Urothelium cell line (cell line): ENCODE data around the gene ANXA11.
"Not testable (repeated sequence)": the region's sequence is repeated elsewhere in the genome, so short reads cannot be mapped to it uniquely, and the experiment has no call there.

Experiments used
- DNase-seq: peaks from one replicate; pipeline ENCODE4 v3.0.0; 2011; ENCODE audit warnings: low spot score, mixed read lengths
- FAIRE-seq: peaks from 2 replicates; lab custom pipeline; 2011; peaks lifted over from hg19 to GRCh38; lab: Jason Lieb, UNC

The ANXA11 gene

DNA sequence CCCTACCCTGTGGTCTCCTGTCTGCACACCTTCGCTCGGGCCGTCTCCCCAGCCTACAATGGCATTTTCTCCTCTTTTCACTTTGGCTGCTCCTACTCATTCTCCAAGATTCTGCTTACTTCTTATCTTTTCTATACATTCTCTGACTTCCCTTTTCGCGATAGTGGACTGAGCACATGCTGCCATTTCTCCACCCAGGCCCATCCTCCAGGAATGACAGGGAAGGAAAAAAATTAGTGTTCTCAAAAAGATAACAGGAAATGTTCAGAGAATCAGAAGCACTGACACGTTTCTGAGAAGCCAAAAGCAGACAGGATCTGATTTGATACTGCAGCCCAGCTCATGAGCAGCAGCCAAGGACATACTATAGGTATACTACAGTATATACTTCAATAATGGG is 6.4 kb upstream of the ANXA11 start:
- FAIRE-seq (no peak), DNase-seq (no peak)

DNA sequence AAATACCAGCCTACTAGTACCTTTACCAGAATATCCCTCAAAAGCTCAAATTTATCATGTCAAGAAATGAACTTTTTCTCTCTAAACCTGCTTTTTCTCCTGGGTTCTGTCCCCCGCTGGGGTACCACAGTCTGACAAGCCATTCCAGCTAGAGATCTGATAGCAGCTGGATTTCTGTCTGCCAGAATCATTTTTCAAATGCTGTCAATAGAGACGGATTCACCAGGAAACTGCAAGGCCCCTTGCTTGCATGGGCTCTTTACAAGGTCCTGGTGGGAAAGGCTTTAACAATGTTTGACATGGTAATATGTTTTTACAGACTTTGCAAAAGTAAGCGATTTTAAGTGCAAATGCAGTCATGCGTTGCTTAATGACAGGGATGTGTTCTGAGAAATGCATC is 4.9 kb upstream of the ANXA11 start:
- no peak for FAIRE-seq
- no peak for DNase-seq

DNA sequence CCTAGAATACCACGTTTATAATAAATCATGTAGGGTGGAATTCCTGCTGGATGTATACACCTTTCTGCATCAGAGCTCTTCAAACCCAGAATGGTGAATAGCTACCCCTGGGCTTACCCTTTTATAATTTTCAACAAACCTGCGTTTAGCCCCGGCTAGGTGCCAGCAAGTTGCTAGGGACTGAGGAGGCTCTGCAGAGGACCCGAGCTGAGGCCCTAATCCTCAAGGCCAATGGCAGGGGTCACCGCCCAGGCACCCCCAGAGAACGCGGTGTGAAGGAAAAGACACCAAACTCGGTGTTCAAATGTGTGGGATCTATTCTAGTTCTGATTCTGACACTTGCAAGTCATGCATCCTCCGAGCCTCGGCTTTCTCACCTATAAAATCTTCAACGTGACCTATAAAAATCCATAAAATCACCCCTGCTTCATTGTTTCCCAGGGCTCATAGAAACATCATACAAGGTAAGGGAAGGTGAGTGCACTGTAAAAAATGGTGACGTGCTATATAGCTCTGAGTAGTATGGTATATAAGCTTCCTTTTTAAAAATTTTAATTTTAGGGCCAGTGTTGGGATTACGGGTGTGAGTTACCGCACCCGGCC is 2.5 kb upstream of the ANXA11 start:
- no peak for DNase-seq
- no peak for FAIRE-seq

DNA sequence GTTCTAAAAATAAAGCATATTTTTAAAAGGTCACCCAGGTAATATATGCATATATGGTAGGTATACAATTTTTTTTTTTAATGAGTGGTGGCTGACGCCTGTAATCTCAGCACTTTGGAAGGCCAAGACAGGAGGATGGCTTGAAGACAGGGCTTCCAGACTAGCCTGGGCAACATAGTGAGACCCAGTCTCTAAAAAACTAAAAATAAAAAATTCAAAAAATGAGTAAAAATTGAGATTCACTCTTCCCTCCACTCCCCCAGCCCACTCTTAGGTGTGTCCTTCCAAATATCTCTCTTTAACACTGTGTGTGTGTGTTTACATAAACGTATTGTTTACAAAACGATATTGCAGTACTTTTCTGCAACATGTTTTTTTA is 929 bp upstream of the ANXA11 start:
- no peak for DNase-seq
- FAIRE-seq: no peak

DNA sequence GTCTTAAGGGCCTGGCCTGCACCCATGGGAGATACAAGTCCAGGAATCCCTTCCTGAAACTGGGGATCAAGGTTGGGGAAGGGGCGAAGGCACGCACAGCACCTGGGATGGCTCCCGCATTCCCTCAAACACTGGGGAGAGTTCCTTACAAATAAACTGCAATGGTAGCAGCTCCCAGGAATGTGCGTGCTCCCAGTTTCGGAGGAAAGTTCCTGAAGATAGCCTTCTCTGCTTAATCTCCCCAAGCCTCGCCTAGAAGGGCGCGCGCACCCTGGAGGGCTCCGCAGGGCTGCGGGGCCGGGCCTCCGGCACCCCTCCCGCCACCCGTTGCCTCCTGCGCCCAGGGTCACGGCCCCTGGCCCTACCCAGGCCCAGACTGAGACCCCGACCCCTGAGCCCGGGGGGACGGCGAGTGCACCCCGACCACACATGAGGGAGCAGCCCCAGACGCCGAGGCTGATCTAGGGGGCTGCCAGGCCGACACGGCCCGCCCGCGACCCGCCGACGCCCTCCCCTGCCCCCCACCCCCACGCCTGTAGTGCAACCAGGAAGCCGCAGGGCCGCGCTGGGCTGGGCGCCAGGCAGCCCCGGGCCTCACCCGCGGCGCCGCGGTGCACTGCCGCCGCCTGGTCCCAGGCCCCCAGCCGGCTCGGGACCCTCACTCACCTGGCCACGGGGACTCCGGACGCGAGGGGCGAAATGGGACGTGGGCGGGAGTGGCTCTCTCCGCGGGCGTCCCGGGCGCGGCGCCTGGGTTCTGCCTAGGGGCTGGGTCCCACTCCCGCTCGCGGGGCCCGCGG is 460 bp downstream of the ANXA11 start:
- FAIRE-seq (no peak), DNase-seq (peak; percentile 52)

DNA sequence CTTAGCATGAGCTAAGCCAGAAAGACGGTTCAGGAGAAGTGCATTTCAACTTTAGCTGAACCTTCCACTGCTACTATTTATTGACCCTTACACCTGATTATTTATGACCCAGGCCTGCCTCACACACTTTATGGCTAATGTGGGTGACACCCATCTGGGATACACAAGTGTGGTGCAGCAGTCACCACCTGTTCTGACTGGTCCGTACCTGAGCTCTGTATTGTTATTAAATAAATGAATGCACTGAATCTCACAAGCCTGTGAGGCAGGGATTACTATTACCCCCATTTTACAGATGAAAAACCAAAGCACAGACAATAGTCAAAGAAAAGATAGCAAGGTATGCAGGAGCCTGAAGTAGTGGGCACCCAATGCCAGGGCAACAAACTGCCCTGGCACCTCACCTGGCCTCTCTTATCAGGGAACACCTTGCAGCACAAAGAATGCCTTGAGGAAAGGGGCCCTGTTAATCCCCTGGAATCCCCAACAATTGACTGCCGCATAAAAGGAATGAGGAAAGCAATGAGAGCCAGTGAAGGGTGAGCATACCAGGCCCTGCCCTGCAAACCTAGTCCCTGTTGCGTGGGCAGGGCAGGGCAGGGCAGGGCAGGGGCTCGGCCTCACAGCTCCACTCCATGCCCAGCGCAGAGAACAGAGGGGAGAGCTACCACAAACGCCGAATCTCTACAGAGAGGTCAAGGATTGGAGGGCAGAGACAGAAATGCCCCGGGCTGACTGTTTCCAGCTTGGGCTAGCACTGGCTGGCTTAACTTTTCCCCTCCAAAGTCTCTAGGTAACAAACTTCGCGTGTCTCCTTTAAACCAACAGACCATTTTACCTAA is 1.3 kb downstream of the ANXA11 start:
- peak; percentile 18 for DNase-seq
- no peak for FAIRE-seq

DNA sequence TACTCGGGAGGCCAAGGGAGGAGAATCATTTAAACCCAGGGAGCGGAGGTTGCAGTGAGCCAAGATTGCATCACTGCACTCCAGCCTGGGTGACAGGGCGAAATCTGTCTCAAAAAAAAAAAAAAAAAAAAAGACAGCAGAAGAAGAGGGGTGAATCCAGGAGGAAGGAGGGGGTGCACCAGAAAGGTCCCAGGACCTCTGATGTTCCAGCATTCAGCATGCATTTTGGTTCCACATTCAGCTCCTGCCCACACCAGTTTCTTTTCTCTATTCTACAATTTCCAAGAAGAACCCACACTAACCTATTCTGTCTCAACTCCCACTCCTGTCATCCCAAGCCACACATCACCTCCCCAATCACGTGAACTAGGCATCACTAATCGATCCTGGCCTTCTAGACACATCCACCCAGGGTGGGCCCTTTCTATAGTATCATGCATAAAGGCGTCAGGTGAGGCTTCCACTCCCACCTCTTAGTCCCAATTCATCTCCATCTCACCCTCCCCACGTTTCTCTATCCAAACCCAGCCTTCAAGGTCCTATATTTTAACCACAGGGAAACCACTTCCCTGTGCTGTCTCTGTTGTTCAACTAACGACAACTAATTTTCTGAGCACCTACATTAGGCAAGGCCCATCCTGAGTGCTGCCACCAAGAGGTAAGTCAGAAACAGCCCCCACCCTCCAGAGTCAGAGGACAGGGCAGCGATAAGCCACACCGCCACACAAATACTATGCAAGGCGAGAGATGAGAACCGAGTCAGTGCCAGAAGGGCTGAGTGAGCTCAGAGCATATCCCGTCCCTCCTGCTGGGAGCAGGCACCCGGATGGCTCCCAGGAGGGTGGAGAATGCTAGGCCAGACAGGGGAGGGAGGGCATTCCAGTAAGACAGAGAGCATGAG is 2.2 kb downstream of the ANXA11 start:
- FAIRE-seq (no peak), DNase-seq (peak; percentile 68)

DNA sequence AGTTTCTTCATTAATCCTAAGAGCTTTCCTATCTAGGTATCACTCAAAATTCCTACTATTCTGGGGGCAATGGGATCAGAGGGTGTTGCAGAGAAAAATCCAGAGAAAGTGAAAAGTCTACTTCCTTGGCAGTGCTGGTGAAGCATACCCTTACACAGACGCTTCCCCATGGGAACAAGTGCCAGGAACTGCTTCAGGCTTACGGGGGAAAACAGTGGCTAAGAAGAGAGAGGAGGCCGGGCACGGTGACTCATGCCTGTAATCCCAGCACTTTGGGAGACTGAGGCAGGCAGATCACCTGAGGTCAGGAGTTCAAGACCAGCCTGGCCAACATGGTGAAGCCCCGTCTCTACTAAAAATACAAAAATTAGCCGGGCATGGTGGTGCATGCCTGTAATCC is 2.8 kb downstream of the ANXA11 start:
- DNase-seq, FAIRE-seq: not testable (repeated sequence)

DNA sequence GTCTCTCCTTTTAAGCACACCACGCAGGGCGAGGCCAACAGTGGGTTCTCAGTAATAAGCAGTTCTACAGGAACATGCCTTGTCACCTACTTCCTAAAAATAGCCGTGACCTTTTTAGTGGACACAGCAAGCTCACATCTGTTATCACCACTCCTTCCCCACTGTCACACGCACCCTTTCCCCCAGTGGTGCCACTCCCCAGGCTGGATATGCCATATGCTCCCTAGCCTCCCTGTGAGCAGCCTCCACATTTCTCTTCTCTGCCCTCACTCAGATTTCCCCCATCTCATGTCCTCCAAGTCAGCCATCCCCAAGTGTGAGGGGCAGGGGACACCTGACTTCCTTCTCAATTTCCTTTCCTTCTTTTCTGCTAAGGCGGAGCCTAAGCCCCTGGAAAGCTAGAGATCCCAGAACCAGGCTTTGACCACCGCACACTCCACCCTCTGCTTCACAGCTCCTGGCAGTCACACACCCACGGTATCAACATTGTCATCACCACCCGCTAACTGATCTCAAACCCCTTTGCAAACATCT is 3.7 kb downstream of the ANXA11 start:
- DNase-seq: no peak
- no peak for FAIRE-seq

DNA sequence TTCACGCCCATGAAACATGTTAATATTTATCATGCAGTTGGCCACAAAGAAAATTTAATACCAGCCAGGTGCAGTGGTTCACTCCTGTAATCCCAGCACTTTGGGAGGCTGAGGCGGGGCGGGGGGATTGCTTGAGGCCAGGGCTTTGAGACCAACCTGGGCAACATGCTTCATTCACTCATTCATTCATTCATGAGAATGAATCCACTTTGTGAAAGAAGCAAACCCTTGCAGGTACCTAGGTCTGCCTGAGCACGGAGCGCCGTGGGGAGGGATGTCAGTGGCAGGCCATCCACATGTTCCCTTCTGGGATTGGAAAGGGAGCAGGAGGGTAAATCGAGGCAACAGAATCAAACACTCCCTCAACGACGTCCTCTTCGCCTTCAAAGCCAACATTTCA is 4.7 kb downstream of the ANXA11 start:
- FAIRE-seq (no peak), DNase-seq (no peak)

DNA sequence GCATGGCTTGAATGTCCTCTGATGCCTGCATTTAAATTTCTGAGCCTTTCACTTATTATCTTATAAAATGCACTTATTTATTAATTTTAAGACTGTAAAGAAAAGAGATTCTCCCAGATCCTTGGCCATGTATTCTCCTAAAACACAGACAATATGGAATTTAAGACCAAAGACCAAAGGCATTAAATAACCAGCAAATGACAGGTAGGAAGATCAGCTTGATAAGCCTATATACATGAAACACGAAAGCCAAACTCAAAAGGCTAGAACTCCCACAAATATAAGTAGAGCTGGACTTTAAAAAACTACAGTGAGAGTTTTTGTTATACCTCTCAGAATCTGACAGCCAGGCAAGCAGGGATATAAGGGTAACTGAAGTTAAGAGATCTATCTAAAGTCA is 5.1 kb downstream of the ANXA11 start:
- DNase-seq (no peak), FAIRE-seq (no peak)

DNA sequence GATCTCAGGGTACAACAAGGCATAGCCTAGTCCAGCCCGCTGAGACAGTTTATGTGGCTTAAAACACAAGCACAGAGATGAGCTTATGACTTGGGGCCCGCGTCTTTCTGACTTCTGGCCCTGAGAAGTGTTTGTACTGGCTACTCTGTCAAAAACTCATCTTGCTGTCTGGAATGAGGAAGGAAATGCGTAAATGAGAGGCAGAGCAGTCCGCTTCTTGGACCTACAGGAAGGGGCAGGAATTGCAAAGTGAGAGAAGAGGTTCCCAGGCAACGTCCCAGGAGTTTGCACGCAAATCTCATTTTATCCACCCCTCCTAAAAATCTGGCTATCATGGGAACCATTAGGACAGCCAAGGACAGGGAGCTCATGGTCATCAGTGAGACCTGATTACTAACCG is 5.5 kb downstream of the ANXA11 start:
- FAIRE-seq (no peak), DNase-seq (no peak)

DNA sequence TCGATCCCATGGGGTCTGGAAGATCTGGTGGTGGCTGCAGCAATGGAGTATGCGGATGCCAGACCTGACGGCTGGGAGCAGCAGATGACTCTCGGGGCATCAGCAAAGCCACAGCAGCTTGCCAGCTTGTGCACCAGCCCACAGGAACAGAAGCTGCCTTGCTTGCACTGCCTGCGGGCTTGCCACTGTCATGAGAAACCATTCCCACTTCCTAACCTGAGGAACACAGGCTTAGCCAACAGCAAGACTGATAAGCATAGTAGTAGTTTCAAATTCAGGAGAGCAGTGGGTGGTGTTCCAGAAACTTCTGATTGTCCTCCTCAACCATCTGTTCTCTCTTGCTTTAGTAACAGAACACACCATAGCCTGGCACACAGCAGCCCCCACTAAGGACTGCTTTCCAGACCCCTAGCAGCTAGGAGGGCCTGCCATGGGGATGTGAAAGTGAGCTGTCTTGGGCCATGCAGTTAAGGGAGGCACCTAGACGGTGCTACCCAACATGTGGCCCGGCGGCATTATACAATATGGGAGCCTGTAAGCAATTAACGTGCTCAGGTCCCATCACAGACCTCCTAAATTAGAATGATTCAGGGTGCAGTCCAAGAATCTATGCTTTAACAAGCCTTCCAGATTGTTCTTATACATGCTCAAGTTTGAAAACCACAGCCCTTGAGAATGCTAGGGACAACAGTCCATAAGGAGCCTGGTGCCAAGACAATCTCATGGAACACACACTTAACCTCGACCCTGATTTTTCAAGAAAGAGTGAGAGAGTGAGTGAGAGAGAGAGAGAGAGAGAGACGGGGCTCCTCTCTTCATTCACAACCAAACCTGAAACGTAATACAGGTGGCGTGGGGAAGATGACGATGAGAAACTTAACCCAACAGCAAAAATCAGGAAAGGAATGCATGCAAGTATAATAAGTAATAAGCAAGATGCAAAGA is 7.1 kb downstream of the ANXA11 start:
- FAIRE-seq (no peak), DNase-seq (no peak)

DNA sequence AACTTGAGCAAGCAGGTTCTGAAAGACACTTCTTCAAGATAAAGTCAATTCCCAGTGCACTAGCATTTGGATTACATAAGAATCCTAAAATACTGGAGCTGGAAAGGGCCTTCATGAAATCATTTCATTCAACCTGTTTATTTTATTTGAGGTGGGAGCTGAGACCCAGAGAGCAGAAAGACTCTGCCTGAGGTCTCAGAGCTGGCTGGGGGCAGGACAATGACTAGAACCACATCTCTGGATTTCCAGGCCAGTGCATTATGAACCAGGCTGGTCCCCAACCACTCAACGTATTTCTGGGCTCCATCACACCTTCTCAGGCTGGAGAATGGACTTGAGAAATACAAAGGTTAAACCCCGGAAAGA is 8.4 kb downstream of the ANXA11 start:
- no peak for FAIRE-seq
- no peak for DNase-seq

DNA sequence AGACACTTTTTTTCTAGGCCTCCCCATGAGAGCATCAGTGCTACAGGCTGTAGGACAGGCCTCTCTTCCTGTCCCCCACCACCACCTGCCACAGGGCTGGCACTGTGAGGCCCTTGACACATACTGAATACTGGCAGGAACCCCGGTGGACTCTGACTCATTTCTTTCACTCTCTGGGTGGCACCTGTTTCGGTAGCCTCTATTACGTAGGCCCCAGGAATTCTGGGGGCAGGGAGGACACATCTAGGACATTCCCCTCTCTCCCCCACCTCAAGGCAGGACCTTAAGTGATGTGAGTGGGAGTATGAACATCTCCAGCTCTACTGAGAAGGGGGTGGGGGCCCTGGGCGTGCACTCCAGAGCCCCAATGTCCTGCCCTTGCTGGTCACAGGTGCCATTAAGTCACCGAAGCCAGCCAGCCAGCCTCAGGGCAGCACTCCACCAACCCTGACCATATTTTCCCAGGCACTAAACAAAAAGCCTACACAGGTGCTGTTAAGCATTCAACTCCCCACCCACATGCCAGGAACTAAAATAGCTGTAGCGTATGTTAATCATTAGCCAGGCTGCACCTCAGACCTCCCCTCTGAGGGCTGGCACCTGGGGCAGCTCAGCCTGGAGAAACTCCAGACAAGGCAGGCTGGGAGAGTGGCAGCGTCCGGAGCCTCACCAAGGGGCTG is 8.9 kb downstream of the ANXA11 start:
- FAIRE-seq (no peak), DNase-seq (peak; percentile 72)

DNA sequence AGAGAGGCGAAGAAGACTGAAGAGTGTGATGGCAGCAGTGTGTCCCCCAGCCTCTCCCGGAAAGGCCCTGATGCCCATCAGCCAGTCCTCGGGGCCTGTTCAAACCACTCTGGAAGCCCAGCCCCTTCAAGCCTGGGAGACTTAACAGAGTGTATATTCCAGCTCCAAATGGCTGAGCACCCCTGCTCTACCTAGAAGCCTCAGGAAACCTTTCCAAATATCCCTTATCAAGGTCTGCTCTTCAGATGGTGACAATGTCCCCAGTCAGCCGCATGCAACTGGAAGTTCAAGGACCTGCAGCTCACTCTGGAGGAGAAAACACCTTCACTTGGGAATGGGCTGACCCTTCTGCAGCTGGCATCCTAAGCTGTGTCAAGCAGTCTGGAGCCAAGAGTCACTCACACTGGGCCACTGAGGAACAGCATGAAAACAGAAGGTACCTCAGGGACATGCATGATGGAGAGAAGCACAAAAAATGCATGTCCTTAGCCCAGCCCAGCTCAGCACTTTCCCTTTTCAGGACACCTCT is 10.2 kb downstream of the ANXA11 start:
- no peak for FAIRE-seq
- DNase-seq: no peak

DNA sequence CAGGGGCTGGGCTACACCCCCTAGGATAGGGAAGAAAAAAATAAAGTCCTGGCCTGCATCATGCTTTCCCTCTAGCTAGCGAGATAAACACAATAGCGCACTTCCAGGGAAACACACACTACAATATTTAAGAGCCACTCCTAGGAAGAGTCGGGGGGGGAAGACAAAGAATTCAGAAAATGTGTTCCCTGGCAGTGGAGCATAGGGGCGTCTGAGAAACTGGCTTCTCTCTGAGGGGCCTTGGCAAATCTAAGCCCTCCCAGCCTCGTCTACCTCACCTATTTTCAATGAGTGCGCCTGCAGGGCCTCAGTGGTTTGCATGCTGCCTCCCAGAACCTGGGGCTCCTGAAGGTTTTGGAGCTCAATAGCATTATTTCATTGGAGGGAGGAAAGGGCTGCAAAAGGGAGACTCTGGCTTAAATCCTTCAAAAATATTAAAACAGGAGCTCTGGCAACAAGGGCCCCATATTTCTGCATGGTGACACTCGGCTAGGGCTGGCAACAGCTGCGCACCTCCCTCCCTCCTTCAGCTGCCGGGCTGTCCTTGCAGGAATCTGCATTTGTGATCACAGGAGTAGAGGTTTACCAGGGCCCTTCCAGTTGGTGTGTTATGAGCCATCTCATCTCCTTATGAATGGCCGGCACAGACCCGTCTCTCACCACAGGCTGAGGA is 10.8 kb downstream of the ANXA11 start:
- no peak for DNase-seq
- no peak for FAIRE-seq

DNA sequence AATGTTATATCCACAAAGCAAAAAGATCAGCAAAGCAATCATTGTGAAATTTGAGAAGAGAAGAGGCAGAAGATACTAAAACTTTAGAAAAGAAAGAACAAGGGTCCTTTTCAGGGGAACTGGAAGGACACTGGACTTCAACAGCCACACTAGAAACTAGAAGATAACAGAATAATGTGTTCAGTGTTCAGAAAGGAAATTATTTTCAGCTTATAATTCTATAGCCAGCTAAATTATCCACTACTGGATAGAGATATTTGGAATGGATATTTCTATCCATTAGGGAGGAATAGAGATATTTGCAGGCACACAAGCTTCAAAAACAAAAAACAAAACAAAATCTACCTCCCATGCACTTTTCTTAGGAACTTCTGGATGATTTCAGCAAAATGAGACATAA is 12.8 kb downstream of the ANXA11 start:
- FAIRE-seq: no peak
- DNase-seq: no peak
